Activated effector memory CD4-positive, alpha-beta T cell treated with Interleukin-2 at 50 U/mL for 16 hours (primary cell): Measurements from ENCODE around the gene NTN4.
"Not testable (repeated sequence)": the region's sequence is repeated elsewhere in the genome, so short reads cannot be mapped to it uniquely, and the experiment has no call there.

Experiments
- DNase-seq: peaks from one replicate; pipeline ENCODE4 v3.0.0-alpha.2; 2020

Gene NTN4

DNA sequence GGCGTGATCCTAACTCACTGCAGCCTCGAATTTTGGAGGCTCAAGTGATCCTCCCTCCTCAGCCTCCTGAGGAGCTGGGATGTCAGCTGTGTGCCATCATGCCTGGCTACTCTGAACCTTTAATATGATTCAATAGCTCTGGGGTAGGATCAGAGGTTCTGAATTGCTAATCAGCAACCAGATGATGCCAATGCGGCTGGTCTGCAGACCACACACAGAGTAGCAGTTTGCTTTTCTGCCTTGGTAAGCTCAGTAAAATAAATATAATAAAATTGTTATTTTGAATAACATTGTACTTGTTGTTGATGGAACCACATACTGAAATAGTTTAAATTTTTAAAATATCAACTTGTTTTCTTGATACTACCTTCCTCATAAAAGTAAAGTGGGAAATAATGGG lies 86.6 kb downstream of the NTN4 start:
- no peak for DNase-seq

DNA sequence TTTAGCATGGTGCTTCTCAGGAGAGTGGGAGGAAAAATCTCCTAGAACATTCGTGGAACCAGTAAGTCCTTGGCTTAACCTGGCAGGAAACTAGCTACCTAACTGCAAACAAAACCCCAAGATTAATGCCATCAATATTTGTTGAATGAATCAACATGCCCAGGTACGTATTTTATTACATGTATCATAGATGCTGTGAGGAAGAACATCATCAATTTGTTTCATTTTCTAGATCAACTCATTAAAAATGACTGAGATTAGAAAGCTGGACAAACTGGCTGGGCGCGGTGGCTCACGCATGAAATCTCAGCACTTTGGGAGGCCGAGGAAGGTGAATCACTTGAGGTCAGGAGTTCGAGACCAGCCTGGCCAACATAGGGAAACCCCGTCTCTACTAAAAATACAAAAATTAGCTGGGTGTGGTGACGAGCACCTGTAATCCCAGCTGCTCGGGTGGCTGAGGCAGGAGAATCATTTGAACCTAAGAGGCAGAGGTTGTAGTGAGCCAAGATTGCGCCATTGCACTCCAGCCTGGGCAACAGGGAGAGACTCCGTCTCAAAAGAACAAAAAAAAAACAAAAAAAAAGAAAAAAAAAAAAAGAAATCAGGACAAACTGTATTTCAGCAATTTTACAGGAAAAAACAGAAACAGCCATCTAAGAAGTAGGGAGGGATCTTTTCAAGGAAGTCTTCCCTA lies 88.7 kb downstream of the NTN4 start:
- no peak for DNase-seq

DNA sequence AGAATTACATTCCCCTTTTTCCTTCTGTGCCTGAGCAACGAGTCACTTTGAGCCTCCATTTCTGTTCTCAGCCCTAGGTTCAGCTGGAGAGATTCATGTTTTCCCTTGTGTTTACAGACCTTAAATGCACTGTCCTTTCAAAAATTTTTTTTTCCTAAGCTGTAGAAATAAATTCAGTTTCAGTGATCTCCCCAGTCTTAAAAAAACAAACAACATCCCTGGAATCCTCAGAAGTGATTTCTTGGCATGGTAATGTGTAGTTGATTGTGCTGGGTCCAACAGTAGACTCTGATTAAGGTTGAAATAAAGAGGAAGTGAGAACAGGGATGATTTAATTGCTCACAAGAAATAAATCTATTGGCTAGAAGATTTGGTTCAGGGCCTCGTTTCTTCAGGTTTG lies 89.3 kb downstream of the NTN4 start:
- no peak for DNase-seq

DNA sequence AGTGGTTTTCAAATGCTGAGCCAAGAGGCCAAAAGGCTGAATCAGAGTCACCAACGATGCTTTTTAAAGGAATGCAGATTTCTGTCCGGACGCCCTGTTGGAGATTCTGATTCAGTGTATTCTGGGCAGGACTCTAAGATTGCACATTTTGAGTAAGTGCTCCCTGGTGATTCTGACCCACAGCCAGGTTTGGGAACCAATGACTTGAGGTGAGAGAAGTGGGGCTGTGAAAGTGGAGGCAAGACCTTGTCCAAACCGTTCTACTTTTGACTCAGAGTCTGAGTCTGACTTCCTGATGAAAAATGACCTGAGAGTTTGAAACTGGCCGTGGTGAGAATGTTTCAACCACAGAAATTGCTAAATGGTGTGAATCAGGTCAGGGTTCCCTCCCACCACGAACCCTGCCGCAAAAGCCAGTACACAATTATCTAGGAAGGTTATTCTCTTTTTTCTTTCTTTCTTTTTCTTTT lies 90.2 kb downstream of the NTN4 start:
- DNase-seq = no peak

DNA sequence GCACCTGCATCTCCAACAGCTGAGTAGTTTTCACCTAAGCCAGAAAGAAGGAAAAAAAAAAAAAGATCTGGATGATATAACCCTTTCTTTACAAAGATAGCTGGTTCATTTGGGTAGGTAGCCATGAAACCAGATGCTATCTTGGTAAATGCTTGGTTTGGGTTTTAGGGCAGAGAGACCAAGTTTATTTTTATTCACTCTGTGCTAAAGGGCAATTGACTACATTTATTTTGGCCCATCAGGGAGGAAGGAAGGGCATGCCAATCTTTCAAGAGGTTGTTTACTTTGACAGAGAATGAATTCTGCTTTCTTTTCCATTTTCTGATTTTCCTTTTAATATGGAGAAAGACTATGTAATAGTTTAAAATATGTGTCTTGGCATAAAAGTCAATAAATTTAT lies 91.0 kb downstream of the NTN4 start:
- DNase-seq = no peak

DNA sequence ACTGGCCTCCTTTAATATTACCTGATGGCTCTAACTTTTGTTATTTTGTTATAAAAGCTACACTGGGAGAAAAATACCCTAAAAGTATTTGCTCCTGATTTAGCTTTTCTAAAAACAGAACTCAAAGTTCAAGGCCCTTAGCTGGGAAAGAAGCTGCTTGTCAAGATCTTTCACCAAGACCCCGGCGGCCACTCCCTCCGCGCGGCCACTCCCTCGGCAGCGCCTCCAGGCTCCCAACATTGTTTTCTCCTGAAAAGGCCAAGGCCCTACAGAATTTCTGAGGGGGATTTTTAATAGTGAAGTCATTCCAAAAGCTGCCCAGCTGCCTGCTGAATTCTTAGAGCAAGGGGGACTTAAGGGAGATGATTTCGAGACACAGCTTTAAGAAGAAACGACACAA lies 96.4 kb downstream of the NTN4 start:
- DNase-seq = no peak

DNA sequence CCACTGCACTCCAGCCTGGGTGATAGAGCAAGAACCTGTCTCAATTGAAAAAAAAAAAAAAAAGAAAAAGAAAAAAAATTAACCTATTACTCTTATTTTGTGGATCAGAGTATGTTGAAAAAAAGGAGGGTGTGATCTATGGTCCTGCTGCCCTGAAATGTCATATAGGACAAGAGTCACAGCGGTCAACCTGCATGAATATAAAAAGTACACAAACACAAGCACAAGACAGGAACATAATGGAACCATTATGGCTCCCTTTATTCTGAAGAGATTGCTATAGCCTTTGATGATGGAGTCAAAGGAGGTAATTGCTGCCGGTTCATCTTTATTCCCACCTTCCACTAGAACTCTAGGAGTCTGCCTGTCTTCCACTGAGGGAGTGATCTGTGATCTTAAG lies 96.9 kb downstream of the NTN4 start:
- DNase-seq = no peak

DNA sequence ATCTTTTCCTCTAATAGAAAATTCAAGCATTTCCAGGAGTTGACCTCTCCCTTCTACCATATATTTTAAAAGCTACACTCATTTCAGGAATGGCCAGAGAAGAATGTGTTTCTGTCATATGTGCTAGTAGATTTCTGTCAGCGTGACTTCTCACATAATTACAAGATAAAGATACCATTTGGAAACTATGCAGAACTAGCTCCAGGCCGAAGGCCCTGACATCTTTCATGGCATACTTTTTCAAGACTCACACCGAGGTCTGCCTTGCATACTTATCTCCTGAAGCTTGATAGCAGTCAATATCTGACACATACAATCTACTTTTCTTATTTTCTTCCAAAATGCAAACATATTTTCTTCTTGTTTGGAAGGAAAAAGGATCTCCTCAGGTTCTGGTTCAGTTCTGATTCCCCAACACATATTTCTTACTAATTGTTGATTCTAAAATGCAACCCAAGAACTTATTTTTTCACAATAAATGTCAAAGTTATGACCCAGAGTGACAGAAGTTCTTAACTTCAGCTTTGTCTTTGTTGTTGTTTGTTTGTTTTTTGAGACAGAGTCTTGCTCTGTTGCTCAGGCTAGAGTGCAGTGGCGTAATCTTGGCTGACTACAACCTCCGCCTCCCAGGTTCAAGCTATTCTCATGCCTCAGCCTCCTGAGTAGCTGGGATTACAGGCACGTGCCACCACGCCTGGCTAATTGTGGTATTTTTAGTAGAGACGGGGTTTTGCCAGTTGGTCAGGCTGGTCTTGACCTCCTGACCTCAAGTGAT lies 99.5 kb downstream of the NTN4 start:
- DNase-seq = no peak

DNA sequence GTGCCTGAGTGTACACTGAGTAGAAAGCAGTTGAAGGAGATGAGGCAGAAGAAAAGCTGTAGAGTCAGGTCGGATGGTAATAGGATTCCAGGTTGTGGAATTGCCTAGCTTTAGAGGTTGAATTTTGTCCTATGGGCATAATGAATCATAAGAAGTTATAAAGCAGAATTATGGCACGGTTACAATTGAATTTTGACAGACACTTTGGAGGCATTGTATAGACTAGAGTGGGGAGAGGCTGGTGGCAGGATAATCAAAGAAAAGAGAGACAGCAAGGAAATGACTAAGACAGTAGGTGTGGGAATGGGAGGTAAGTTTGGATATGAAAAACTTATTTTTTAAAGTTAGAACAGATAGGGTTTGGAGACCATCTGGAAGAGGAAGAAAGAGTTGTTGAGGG lies 102.6 kb downstream of the NTN4 start:
- DNase-seq = no peak

DNA sequence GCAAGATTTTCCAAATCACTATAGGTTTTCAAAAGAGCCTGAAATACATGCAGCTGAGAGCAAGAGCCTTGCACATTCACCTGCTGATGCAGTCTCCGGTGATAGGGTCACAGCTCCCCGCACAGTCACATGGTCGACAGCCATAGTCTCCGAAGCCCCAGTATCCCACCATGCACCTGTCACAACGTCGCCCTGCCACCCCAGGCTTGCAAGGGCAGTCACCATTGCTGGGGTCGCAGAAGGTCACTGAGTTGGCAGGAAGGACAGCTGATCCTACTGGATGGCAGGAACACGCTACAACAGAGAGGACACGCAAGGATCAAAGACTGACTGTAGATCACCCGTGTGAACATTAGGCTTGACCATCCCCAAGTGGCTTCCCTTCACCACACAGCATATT lies 107.1 kb downstream of the NTN4 start:
- DNase-seq = no peak

DNA sequence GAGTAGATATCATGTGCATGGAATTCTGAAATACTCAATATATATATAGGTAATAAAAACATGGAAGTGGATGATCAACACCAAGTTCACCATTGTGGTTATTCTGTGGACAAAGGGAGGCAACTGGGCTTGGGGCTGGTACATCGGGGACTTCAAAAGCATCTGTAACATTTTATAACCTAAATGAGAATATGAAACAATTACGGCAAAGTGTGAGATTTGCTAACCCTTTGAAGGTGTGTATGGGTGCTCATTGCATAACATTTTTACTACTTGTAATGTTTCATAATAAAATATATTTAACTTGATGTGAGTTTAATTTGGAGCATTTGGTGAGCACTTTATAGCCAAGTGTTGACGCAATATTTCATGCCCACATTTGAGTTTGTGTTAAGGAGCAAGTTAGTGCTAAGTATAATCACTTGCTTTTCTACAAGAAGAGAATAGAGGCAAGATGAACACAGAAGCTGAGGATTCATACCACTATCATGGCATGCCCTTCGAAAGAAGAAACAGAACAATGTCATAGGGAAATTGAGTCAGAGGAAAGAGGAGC lies 109.3 kb downstream of the NTN4 start:
- no peak for DNase-seq

DNA sequence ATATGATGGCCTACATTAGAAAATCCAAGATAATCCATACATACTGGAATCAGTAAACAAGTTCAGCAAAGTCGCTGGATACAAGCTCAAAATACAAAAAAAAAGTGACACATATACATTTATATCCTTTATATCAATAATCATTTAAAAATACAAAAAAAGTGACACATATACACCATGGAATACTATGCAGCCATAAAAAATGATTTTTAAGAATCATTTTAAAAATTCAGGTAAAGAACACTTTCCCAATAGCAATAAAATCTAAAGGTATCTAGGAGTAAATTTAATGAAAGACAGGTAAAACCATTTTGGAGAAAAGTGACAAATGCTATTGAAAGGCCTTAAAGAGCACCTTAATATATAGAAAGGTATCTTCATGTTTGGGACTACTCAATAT lies 111.9 kb downstream of the NTN4 start:
- no peak for DNase-seq

DNA sequence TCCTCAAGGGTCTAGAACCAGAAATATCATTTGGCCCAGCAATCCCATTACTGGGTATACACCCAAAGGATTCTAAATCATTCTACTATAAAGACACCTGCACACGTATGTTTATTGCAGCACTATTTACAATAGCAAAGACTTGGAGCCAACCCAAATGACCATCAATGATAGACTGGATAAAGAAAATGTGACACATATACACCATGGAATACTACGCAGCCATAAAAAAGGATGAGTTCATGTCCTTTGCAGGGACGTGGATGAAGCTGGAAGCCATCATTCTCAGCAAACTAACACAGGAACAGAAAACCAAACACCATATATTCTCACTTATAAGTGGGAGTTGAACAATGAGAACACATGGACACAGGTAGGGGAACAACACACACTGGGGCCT lies 112.8 kb downstream of the NTN4 start:
- not testable (repeated sequence) for DNase-seq

DNA sequence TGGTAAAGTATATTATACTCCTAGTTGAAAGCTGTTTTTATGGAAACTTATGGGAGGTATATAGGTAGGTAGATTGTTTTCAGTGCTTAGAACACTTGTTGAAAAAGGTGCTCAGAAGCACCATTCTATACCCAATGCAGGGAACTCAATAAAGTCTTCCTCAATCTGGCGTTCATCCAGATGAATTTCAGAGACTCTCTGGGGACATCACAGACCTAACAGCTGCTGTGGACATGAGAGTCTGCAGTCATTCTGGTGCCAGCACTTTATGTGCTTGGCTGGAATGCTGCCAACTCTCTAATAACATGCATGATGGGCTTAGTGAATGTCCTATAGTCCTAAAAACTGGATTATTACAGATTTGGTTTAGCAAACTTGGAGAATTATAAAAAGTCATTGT lies 115.9 kb downstream of the NTN4 start:
- no peak for DNase-seq

DNA sequence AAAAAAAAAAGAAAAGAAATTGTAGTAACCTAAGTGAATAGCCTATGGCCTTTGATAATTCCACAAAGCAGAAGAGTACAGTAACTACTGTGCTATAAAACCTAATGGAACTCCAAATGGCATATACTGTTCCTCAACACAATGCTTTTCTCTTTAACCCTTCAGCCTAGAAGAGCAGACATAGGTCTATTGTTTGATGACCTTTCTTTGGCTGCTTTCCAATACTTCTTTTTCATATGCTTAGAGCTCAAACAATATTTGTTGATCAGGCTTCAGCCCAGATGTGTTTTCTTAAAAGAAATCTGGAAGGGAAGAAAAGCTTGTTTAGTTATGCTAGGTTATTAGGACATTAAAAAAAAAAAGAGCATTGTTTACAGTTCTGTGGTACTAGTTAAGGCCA lies 116.4 kb downstream of the NTN4 start:
- no peak for DNase-seq

DNA sequence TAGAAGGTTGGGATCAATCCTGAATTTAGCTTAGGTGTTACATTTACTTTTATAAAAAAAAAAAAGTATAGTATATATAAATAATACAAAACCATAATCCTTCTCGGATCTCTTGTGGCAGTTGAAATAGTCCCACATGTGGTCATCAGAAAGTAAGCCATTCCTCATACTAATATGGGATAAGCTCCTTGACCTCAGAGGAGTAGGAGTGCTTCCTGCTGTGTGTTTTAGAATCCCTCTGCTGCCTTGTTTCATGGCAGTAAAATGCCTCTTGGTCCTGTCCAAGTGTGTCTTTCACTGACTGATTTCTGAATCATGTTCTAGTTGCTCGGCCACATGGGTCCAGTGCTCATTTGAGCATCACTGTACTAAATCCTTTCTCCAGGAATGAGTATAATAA lies 117.0 kb downstream of the NTN4 start:
- DNase-seq = no peak

DNA sequence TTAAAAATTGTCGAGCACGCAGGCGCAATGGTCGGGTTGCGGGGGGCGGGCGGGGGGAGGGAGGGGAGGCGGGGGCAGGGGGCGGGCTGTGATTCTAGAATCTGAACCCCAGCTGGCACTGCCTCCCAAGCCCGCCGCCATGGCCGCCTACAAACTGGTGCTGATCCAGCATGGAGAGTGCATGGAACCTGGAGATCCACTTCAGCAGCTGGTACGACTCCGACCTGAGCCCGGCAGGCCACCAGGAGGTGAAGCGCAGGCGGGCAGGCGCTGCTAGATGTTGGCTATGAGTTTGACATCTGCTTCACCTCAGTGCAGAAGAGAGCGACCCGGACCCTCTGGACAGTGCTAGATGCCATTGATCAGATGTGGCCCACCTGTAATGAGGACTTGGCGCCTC lies 118.4 kb downstream of the NTN4 start:
- no peak for DNase-seq

DNA sequence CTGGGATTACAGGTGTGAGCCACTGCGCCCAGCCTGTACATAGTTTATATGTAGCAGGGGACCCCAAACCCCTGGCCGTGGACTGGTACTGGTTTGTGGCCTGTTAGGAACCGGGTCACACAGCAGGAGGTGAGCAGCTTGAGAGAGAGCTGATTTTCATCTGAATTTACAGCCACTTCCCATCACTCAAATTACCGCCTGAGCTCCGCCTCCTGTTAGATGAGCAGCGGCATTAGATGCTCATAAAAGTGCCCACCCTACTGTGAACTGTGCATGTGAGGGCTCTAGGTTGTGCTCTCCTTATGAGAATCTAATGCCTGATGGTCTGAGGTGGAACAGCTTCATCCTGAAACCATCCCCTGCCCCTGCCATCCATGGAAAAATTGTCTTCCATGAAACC lies 119.3 kb downstream of the NTN4 start:
- DNase-seq = no peak

DNA sequence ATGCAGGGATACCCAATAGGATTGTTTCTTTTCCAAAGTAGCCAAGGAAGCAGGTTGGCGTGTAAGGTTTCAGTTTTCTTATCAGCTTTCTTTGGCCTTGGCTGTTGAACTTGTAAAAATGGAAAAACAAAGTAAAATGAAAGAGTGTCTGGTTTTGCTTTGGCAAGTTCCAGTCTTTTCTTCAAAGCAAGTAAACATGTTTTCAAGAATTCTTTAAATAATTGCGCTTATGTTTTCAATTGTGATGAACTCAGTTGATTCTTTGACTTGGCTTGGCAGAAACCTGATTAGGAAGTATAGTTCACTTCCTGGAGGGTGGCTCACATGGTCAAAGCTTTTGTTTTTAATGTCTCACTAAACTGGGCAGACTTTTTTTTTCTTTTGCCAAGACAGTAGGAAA lies 127.0 kb downstream of the NTN4 start:
- DNase-seq = no peak

DNA sequence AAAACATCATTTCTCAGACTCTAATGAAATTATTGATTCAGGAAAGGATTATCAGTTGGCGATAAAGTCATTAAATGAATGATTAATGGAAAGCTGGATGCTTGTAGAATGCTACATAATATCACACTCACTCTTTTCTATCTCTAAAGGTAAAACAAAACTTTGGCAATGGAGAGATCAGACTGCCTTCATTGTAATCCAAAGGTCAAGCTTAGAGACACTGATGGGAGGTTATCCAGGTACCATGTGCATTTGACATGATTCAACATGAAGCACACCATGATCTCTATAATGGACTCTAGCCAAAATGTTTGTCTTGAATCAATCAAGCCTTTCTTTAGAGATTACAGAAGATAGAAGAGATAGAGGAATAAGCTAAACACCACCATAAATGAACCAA lies 129.2 kb downstream of the NTN4 start:
- DNase-seq = no peak

DNA sequence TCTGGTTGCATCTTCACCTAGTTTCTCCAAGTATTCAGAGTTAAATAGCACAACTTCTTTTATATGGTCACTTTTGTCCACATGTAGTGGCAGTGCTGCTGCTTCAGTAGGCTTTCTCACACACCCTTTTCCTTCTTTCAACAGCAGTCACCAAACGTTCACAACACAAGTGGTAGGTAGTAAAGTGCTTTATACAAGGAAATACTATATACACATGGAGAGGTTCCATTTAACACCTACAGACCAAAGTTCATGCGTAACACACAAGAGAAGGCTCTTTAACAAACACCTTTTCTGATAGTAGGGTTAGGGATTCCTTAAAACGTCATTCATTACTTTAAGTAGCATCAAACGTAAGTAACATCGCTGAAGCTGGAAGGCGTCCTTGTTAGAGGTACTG lies 132.2 kb downstream of the NTN4 start:
- no peak for DNase-seq

DNA sequence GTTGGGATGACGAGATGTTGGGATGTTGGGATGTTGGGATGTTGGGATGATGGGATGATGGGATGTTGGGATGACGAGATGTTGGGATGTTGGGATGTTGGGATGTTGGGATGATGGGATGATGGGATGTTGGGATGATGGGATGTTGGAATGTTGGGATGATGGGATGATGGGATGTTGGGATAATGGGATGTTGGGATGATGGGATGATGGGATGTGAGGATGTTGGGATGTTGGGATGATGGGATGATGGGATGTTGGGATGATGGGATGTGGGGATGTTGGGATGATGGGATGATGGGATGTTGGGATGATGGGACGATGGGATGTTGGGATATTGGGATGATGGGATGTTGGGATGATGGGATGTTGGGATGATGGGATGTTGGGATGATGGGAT lies 135.9 kb downstream of the NTN4 start:
- DNase-seq = not testable (repeated sequence)

DNA sequence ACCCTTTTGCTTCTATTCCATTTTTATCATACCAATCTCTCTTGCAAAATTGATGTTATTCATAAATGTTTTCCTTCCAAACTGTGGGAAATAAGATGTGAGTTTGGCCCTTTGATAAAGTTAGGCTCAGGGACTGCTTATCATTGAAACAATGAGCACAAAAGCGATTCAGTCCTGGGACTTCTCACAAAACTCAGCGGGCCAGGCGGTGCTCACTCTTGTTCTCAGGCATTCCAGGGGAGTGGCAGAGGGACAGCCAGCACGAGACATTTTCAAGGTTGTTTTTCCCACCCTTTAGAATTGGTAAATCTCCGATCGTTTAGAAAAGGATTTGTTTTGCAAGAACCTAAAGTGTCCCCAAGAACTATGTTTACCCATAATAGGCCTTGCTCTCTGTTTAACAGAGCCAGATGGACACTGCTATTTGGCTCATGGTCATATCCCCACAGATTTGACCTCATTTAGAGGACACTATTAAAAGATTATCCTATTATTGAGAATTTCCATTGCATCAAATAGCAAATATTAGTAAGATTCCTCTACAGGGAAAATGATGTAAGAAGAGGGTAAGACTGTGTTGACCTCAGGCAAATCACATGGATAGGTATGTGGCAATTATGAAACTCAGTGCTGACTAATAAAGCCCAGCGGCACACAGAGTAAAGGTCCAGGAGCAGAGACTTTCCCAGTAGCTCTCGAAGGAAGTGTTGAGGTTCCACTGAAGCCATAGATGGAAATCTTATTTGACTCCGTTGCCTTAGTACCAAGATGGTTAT lies 136.6 kb downstream of the NTN4 start:
- no peak for DNase-seq

DNA sequence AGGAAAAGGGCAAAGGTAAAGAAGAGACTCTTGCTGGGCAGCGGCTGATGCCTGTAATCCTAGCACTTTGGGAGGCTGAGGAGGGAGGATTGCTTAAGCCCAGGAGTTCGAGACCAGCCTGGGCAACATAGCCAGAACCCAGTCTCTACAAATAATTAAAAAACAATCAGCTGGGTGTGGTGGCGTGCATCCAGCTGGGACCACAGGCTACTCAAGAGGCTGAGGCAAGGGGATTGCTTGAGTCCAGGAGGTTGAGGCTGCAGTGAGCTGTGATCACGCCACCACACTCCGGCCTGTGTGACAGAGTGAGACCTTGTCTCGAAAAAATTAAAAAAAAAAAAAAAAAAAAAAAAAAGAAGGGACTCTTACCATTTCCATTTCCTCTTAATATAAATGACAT lies 138.9 kb downstream of the NTN4 start:
- no peak for DNase-seq
